ENCODE results near the gene SLC22A7. TPM values are rescaled to one million over a fixed set of nuclear protein-coding genes. Genes with fewer than 3 reads are reported as not detected.

Gene SLC22A7
- polyA plus RNA-seq, 1 donor from 2014 or later: 2.3 TPM

GRCh38 chr6:43276577-43277305 is 21.3 kb upstream of the SLC22A7 start:
- no peaks in the 10 kb centered on the region for H3K79me2 ChIP-seq (replicated peaks; ENCODE audit: insufficient read depth, low read length)
- no peak overlapping the region for H3K9ac ChIP-seq (ENCODE audit: low read length)
- no peak overlapping the region for H3K4me3 ChIP-seq (ENCODE audit: low read length)
- peaks cover 21% of the 10 kb centered on the region for H3K27me3 ChIP-seq (ENCODE audit: insufficient read depth, low read depth, low read length)
- TF ChIP-seq POLR2AphosphoS5 (IDR thresholded peaks at IDR 0.05): no peak
- no peak for TF ChIP-seq CTCF (IDR thresholded peaks at IDR 0.05; ENCODE audit: poor library complexity, severe bottlenecking)
- TF ChIP-seq EP300 (conservative IDR thresholded peaks at IDR 0.05; ENCODE audit: poor library complexity, severe bottlenecking): no peak
- no peak overlapping the region for H3K4me2 ChIP-seq (ENCODE audit: low read length)
- no peaks in the 10 kb centered on the region for H3K36me3 ChIP-seq (ENCODE audit: insufficient read depth, low read length)
- H3F3A ChIP-seq (ENCODE audit: insufficient read depth, low read length, poor library complexity, severe bottlenecking): no peaks in the 10 kb centered on the region
- no peak overlapping the region for H3K27ac ChIP-seq (ENCODE audit: low read length)
- H3K9me2 ChIP-seq (ENCODE audit: insufficient read depth, low read length): no peaks in the 10 kb centered on the region
- no peaks in the 10 kb centered on the region for H4K20me1 ChIP-seq (ENCODE audit: insufficient read depth)
- H3K9me3 ChIP-seq (ENCODE audit: low read length): no peaks in the 10 kb centered on the region
- no peak overlapping the region for H2AFZ ChIP-seq (ENCODE audit: low read depth, low read length)

GRCh38 chr6:43277306-43277642 is 20.8 kb upstream of the SLC22A7 start:
- TF ChIP-seq REST (IDR thresholded peaks at IDR 0.05; ENCODE audit: borderline replicate concordance): no peak
- no peak for TF ChIP-seq MXI1 (conservative IDR thresholded peaks at IDR 0.05; ENCODE audit: poor library complexity, severe bottlenecking)
- TF ChIP-seq RAD21 (conservative IDR thresholded peaks at IDR 0.05): no peak
- TF ChIP-seq EP300 (conservative IDR thresholded peaks at IDR 0.05; ENCODE audit: poor library complexity, severe bottlenecking): no peak
- TF ChIP-seq CTCF (IDR thresholded peaks at IDR 0.05; ENCODE audit: poor library complexity, severe bottlenecking): no peak
- no peak for TF ChIP-seq POLR2AphosphoS5 (IDR thresholded peaks at IDR 0.05)
- no peak for TF ChIP-seq EZH2 (IDR thresholded peaks at IDR 0.05; ENCODE audit: borderline replicate concordance, insufficient read depth, low read length, poor library complexity, severe bottlenecking)
- no peak for TF ChIP-seq SMC3 (conservative IDR thresholded peaks at IDR 0.05; ENCODE audit: poor library complexity)
- no peak for TF ChIP-seq TAF1 (IDR thresholded peaks at IDR 0.05; ENCODE audit: low read depth)
- Histone ChIP-seq H4K20me1 (ENCODE audit: insufficient read depth) (no peaks in the 10 kb centered on the region), H3K27me3 (ENCODE audit: insufficient read depth, low read depth, low read length) (peaks cover 21% of the 10 kb centered on the region), H3F3A (ENCODE audit: insufficient read depth, low read length, poor library complexity, severe bottlenecking) (no peaks in the 10 kb centered on the region), H3K9ac (ENCODE audit: low read length) (no peak overlapping the region), H2AFZ (ENCODE audit: low read depth, low read length) (no peak overlapping the region), H3K36me3 (ENCODE audit: insufficient read depth, low read length) (no peaks in the 10 kb centered on the region), H3K9me2 (ENCODE audit: insufficient read depth, low read length) (no peaks in the 10 kb centered on the region), H3K79me2 (replicated peaks; ENCODE audit: insufficient read depth, low read length) (no peaks in the 10 kb centered on the region), H3K27ac (ENCODE audit: low read length) (no peak overlapping the region), H3K4me2 (ENCODE audit: low read length) (no peak overlapping the region), H3K9me3 (ENCODE audit: low read length) (no peaks in the 10 kb centered on the region), H3K4me3 (ENCODE audit: low read length) (no peak overlapping the region)

Data from neural cell (in vitro differentiated cells).